Right lobe of liver (tissue), 4 donors: ENCODE results near the gene TEPSIN.

Experiments used
- POLR2A ChIP-seq: fragments of 450-650 bp; IDR thresholded peaks from one replicate; pipeline ENCODE4 v1.6.1; 2017; ENCODE audit warnings: antibody characterized with exemption, mild to moderate bottlenecking
- TF ChIP-seq, protein P1 (sequence below), 4 donors: fragments of 200-600 bp in 3 of 4; fragments of 450-650 bp in 1 of 4; IDR thresholded peaks; one replicate each; pipeline versions ENCODE4 v1.5.1 to v1.8.0; 2016 to 2022; ENCODE audit warnings: antibody characterized with exemption in 4 of 4, mild to moderate bottlenecking in 2 of 4
- donor health status: DM: no; HTN: no; CAD: no.
- donor health status: DM: no; HTN: no; CAD: no.
- donor health status: DM: no; HTN: yes; CAD: no.

GRCh38 chr17:81202318-81202717 lies 36.5 kb downstream of the TEPSIN start:
- TF ChIP-seq, protein P1, sequence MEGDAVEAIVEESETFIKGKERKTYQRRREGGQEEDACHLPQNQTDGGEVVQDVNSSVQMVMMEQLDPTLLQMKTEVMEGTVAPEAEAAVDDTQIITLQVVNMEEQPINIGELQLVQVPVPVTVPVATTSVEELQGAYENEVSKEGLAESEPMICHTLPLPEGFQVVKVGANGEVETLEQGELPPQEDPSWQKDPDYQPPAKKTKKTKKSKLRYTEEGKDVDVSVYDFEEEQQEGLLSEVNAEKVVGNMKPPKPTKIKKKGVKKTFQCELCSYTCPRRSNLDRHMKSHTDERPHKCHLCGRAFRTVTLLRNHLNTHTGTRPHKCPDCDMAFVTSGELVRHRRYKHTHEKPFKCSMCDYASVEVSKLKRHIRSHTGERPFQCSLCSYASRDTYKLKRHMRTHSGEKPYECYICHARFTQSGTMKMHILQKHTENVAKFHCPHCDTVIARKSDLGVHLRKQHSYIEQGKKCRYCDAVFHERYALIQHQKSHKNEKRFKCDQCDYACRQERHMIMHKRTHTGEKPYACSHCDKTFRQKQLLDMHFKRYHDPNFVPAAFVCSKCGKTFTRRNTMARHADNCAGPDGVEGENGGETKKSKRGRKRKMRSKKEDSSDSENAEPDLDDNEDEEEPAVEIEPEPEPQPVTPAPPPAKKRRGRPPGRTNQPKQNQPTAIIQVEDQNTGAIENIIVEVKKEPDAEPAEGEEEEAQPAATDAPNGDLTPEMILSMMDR (IDR thresholded peaks at IDR 0.05) = no peak
- TF ChIP-seq POLR2A = no peak
